ENCODE measurements around the gene FKBP2. TPM values are rescaled to one million over a fixed set of nuclear protein-coding genes. Genes with fewer than 3 reads are reported as not detected.
A peak's percentile ranks its signal among the peaks of the same experiment; 100 is the strongest.

FKBP2 gene
- total and polyA plus RNA-seq, 2 of the 13 experiments (the other 11 are each of a cell fraction or from before 2014, with no cell fraction given), result 30.1 to 53.3 TPM

DNA sequence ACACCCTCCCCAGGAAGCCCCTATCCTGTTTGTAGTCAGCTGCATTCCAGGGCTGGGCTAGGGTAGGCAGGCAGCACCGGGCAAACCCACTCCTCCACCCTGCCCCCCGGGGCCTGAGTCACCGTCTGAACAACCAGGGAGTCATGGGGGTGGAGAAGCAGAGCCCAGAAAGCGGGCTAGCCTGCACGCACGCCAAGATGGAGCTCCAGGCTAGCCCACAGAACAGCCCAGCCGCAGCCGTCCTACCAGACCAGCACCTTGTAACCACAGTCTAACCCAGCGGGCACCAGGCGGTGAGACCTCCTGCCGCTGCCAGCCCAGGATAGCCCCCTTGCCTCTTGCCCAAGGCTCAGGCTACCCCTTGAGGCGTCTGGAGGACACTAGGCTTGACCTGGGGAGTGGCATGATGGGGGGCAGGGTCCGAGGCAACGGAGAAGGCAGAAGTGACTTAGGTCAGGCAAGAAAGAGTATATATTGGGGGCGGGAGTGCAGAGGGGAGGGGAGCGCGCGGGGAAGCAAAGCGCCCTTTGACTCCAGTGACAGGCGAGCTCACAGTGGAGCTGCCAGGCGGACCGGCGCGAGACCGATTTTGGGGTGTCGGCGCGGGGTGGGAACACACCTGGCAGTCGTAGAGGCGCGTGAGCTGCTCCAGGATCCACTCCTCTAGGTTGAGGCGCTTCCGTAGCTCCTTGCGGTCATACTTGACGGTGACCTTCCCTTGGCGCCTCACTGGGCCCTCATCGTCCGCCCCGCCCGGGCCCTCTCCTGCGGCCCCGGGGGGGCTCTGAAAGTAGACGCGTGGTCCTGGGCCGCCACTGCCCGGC is 5.1 kb downstream of the FKBP2 start (continued):
- 0 out of 2 replicates have a peak, but pooled peaks have one; percentile 12 for TF ChIP-seq ZNF773 (CRISPR knock-in tag; IDR thresholded peaks at IDR 0.05; ENCODE audit: borderline replicate concordance)
- 0 out of 2 replicates have a peak, but pooled peaks have one; percentile 35 for TF ChIP-seq NRL (CRISPR knock-in tag; IDR thresholded peaks at IDR 0.05; ENCODE audit: borderline replicate concordance)
- no peak for TF ChIP-seq SNRNP70 (IDR thresholded peaks at IDR 0.05; ENCODE audit: low read depth, low read length)
- peak; percentile 53; the same call in 1 of the 2 replicates for TF ChIP-seq MXD1 (CRISPR knock-in tag; IDR thresholded peaks at IDR 0.05)
- TF ChIP-seq ZNF660 (CRISPR knock-in tag; IDR thresholded peaks at IDR 0.05; ENCODE audit: borderline replicate concordance, low read depth), result no peak
- TF ChIP-seq ZNF737 (CRISPR knock-in tag; IDR thresholded peaks at IDR 0.05; ENCODE audit: borderline replicate concordance), result no peak
- no peak for TF ChIP-seq THAP11 (CRISPR knock-in tag; IDR thresholded peaks at IDR 0.05)
- no peak for TF ChIP-seq ZNF30 (CRISPR knock-in tag; IDR thresholded peaks at IDR 0.05)
- 0 out of 2 replicates have a peak, but pooled peaks have one; percentile 52 for TF ChIP-seq ZNF619 (CRISPR knock-in tag; IDR thresholded peaks at IDR 0.05)
- TF ChIP-seq AGO1 (IDR thresholded peaks at IDR 0.05; ENCODE audit: low read depth, low read length, poor library complexity, severe bottlenecking), result peak; percentile 73
- TF ChIP-seq ZBTB26 (CRISPR knock-in tag; IDR thresholded peaks at IDR 0.05; ENCODE audit: borderline replicate concordance), result no peak
- peak; percentile 49 for TF ChIP-seq YY1 (IDR thresholded peaks at IDR 0.05; ENCODE audit: insufficient read depth, insufficient replicate concordance, low read depth, low read length)
- peak; percentile 68 for TF ChIP-seq ZNF350 (CRISPR knock-in tag; IDR thresholded peaks at IDR 0.05; ENCODE audit: borderline replicate concordance, low read depth)
- peak; percentile 36; the same call in 1 of the 2 replicates for TF ChIP-seq ZNF609 (CRISPR knock-in tag; IDR thresholded peaks at IDR 0.05; ENCODE audit: borderline replicate concordance)
- TF ChIP-seq RAD21 (CRISPR knock-in tag; IDR thresholded peaks at IDR 0.05), result no peak
- peak; percentile 74; the same call in 1 of the 2 replicates for TF ChIP-seq ZNF225 (CRISPR knock-in tag; IDR thresholded peaks at IDR 0.05)
- 0 out of 2 replicates have a peak, but pooled peaks have one; percentile 65 for TF ChIP-seq ZNF839 (CRISPR knock-in tag; IDR thresholded peaks at IDR 0.05; ENCODE audit: borderline replicate concordance)
- TF ChIP-seq JUND (CRISPR knock-in tag; IDR thresholded peaks at IDR 0.05), result 0 out of 2 replicates have a peak, but pooled peaks have one; percentile 33

Measured in HepG2 (cell line).